GM12892 (cell line): ENCODE data around the gene OLFML1.

Source experiments
- POLR2A ChIP-seq: IDR thresholded peaks from 2 replicates; pipeline ENCODE4 v1.6.1; 2011; ENCODE audit warnings: low read depth, low read length, control low read depth
- POLR2AphosphoS5 ChIP-seq: IDR thresholded peaks from 2 replicates; pipeline ENCODE4 v1.6.1; 2011; ENCODE audit warnings: low read depth, low read length, control low read depth

DNA sequence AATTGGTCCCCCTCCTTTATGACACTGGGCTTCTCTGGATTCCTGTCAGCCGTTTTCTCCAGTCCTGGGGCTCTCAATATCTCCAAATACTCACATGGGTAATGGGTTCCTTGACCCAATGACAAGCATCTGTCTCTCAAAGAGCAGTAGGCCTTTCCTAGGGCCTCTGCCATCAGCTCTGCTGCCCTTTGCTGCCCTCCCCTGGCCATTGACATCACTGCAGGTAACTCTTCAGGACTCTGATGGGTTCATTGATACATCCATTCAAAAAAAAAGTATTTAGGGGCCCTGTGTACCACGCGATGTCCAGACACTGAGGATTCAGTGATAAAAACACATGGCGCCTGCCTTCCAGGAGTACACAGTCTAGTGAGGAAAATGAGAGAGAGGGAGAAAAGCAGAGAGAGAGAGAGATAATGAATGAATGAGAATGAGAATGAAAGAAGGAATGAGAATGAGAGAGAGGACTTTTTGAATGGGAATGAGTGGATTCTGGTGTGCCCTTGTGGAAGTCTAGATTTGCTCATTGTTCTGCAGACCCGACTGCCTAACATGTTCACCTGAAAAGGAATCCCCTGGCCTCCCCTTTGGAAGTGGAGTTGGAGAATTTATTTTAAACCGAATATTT, 42.6 kb upstream of the OLFML1 start:
- no peak for TF ChIP-seq POLR2AphosphoS5
- no peak for TF ChIP-seq POLR2A
